PC-3 (cell line): ENCODE measurements around the gene UAP1L1.

Experiments used
- CTCF ChIP-seq: fragments of 300-600 bp; sonication (generic); conservative IDR thresholded peaks from 2 replicates; pipeline ENCODE4 v1.5.1; 2017; ENCODE audit warnings: antibody characterized with exemption, low read depth, mild to moderate bottlenecking, low read length
- EZH2 ChIP-seq: fragments of 300-600 bp; sonication (generic); IDR thresholded peaks from one replicate; pipeline ENCODE4 v1.6.1; 2017; ENCODE audit warnings: antibody characterized with exemption, mild to moderate bottlenecking, low read length; ENCODE audit not compliant: unreplicated experiment
- EZH2phosphoT487 ChIP-seq: fragments of 300-600 bp; sonication (generic); IDR thresholded peaks from 2 replicates; pipeline ENCODE4 v1.6.1; 2018; ENCODE audit warnings: mild to moderate bottlenecking, antibody characterized with exemption, low read length, borderline replicate concordance

DNA sequence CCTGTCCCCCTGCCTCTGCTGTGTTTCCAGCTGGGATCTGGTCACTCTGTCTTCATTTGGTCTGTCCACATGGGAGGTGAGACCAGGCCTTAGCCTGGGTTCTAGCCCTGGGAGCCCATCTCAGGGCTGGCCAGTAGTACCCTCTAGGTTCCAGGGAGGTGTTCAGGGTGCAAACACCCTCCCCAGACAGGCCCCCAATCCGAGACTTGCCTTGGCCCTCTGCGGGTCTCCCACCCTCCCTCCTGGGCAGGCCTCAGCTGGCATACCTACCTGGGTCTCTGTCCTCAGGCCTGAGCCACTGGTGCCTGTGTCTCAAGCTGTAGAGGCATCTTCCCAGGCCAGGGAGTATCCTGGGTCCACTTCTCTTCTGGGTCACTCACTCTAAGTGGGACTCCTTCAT lies 6.0 kb upstream of the UAP1L1 start:
- TF ChIP-seq CTCF (no peak), EZH2 (no peak), EZH2phosphoT487 (no peak)
